H1 (cell line): Measurements from ENCODE around the gene SNX33. TPM values are rescaled to one million over a fixed set of nuclear protein-coding genes. Genes with fewer than 3 reads are reported as not detected.

Experiments
- BACH1 ChIP-seq: IDR thresholded peaks from 2 replicates; pipeline ENCODE4 v1.6.1; 2012; ENCODE audit warnings: low read length, improper control_type of control experiment
- CHD2 ChIP-seq: IDR thresholded peaks from 2 replicates; pipeline ENCODE4 v1.6.1; 2012; ENCODE audit warnings: low read length, improper control_type of control experiment
- CHD7 ChIP-seq: fragments of 300-600 bp; sonication (generic); IDR thresholded peaks from 2 replicates; pipeline ENCODE4 v1.7.1; 2012; ENCODE audit warnings: low read length, moderate library complexity, mild to moderate bottlenecking, inconsistent platforms; ENCODE audit not compliant: insufficient replicate concordance
- EGR1 ChIP-seq: IDR thresholded peaks from 2 replicates; pipeline ENCODE4 v1.6.1; 2011; ENCODE audit warnings: low read depth, low read length, borderline replicate concordance
- GTF2F1 ChIP-seq: IDR thresholded peaks from 2 replicates; pipeline ENCODE4 v1.6.1; 2012; ENCODE audit warnings: low read depth, low read length, improper control_type of control experiment, borderline replicate concordance
- JUN ChIP-seq: IDR thresholded peaks from 2 replicates; pipeline ENCODE4 v1.6.1; 2011; ENCODE audit warnings: low read depth, mild to moderate bottlenecking, improper control_type of control experiment, low read length
- JUND ChIP-seq: IDR thresholded peaks from 2 replicates; pipeline ENCODE4 v1.6.1; 2011; ENCODE audit warnings: mild to moderate bottlenecking, improper control_type of control experiment, low read length
- NANOG ChIP-seq: IDR thresholded peaks from 2 replicates; pipeline ENCODE4 v1.6.1; 2011; ENCODE audit warnings: low read length, low read depth, mild to moderate bottlenecking, inconsistent platforms; ENCODE audit not compliant: insufficient read depth, poor library complexity, severe bottlenecking
- SIX5 ChIP-seq: IDR thresholded peaks from 2 replicates; pipeline ENCODE4 v1.6.1; 2011; ENCODE audit warnings: mild to moderate bottlenecking, low read depth, low read length
- SP1 ChIP-seq: IDR thresholded peaks from 2 replicates; pipeline ENCODE4 v1.6.1; 2011; ENCODE audit warnings: low read depth, low read length
- TCF12 ChIP-seq: IDR thresholded peaks from 2 replicates; pipeline ENCODE4 v1.6.1; 2011; ENCODE audit warnings: low read depth, mild to moderate bottlenecking, low read length
- TEAD4 ChIP-seq: IDR thresholded peaks from 2 replicates; pipeline ENCODE4 v1.6.1; 2012; ENCODE audit warnings: low read depth, low read length, inconsistent platforms, mixed read lengths
- YY1 ChIP-seq: IDR thresholded peaks from 2 replicates; pipeline ENCODE4 v1.6.1; 2011; ENCODE audit warnings: low read depth, mild to moderate bottlenecking, low read length
- polyA plus RNA-seq, 7 experiments: library from polyadenylated mRNA; depleted of rRNA in 3 of 7; stranded (reverse) in 5 of 7; unstranded in 2 of 7; fragments of >200 nt in 5 of 7; fragments of 200-250 nt in 2 of 7; gene quantifications; 1 replicate in 5 of 7; 2 replicates in 1 of 7; 4 replicates in 1 of 7; pipeline versions ENCODE4 v1.2.1 to v1.2.3, GENCODE V29; 2011 to 2013; ENCODE audit warnings: missing spikeins in 2 of 7, mixed read lengths in 2 of 7
- total RNA-seq: library from RNA; stranded (reverse); fragmentation: NEBNext Ultra II Directional; extraction: Animal tissue kit (Norgen Biotek cat#: 25700); gene quantifications from 2 replicates; pipeline ENCODE4 v1.2.1, GENCODE V29; 2021

Gene SNX33
- total and polyA plus RNA-seq, 2 of the 8 experiments (the other 6 are each of a cell fraction or from before 2014, with no cell fraction given): 14.3 to 22.9 TPM

- TF ChIP-seq CHD7: no peak
- no peak for TF ChIP-seq BACH1
- no peak for TF ChIP-seq NANOG
- TF ChIP-seq GTF2F1: no peak
- TF ChIP-seq JUN: no peak
- TF ChIP-seq TCF12: no peak
- TF ChIP-seq EGR1: no peak
- no peak for TF ChIP-seq TEAD4
- TF ChIP-seq YY1: no peak
- no peak for TF ChIP-seq JUND
- no peak for TF ChIP-seq SP1
- TF ChIP-seq CHD2: no peak
- no peak for TF ChIP-seq SIX5
Observed at GRCh38 chr15:75661756-75662140, 14.0 kb downstream of the SNX33 start (continued).
